Endometrial microvascular endothelial cells (primary cell): ENCODE results near the gene ANKRD63. TPM values are rescaled to one million over a fixed set of nuclear protein-coding genes. Genes with fewer than 3 reads are reported as not detected.

Source experiments
- in situ Hi-C: cut with HindIII; loops from 2 replicates; pipeline ENCODE4 v1.10.0; 2017; ENCODE audit warnings: low sequenced_read_pairs, low pct_unique_long_range_greater_than_20kb; ENCODE audit errors: inconsistent ontology term
- total RNA-seq: library from RNA; depleted of rRNA; stranded (reverse); fragments of >200 nt; gene quantifications from one replicate; pipeline ENCODE4 v1.2.3, GENCODE V29; 2015; ENCODE audit errors: inconsistent ontology term

ANKRD63 gene
- total RNA-seq: not detected

DNA sequence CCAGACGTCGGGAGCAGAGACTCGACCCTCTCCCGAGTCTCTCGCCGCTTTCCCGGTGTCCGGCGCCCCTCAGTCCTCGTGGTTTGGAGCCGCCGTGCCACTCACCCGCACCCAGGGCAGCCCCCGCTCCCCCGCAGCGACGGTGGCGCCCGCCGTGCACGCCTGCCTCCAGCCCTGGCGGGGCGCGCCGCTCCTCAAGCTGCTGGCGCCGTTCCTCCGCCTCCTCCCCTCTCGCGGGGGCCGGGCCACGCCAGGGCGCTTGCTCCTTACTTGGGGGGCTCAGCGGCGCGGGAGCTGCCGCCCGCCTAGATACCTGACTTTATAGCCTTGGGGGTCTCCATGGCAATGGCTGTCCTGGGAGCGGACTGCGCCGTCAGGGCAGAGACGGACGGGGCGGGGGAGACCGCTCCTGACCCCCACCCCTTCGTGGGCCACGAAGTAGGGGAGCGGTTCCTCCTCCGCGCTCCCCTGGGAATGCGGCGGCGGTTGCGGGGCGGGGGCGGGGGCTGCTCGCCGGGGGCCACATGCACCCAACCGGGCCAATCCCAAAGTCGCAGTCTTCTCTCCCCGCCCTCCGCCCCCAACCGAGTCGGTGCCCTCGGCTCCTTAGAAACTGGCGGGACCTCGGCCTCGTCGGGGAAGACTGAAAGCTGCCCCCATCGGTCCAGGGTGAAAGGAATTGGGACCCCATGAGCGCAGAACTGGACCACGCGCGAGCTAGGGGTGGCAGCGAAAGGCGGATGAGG is at the start of gene ANKRD63:
Gene ANKRD63 (minus strand): TSS at position 196 of the 746 bp plus-strand sequence. CDS start 478 bp downstream, outside the sequence.
- in situ Hi-C loops: no loop called here

- in situ Hi-C loops: no loop called here
Measured at GRCh38 chr15:40332113-40332781, 49.4 kb upstream of the ANKRD63 start.

- in situ Hi-C loops: no loop called here
Measured at GRCh38 chr15:40331637-40332036, 48.8 kb upstream of the ANKRD63 start.

DNA sequence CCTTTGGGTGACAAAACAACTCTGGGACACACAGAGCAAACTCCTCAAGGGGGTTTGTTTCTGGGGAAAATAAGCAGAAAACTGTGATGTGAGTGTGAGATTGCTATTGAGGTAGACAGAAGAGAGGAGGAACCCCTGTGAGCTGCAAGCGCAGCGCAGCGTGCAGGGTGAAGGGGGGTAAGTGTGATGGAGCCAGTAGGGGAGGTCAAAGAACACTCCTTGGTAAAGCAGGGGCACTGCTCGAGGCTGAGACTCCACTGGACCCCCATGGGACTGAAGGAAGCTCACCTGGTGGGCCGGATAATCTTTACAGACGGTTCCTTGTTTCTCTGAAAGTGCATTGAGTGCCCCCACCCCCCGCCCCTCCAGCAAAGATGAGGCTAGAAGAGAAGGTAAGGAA is 48.2 kb upstream of the ANKRD63 start:
- in situ Hi-C loops: no loop called here

DNA sequence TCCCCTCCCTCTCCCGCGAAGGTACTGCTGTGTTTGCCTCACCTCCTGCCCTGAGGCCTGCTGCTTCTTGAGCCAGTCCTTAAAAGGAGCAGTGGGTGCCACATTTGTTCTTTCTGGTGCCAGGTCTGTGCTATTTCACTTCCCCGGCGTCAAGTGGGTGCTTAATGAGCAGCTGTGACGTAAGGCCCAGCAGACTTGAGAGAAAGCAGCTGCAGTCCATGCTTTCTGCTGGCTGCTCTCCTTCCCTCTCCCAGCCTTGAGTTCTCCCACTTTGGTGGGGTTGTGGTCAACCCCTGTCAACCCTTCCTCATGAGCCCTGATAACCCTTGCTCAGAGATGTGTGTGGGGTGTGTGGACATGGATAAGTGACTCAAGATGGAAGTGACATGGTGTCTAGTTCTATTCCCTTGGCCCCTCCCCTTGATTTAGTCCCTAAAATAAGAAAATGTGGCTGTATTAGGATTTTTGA is 47.5 kb upstream of the ANKRD63 start:
- in situ Hi-C loops: no loop called here

GRCh38 chr15:40329804-40330203 is 46.9 kb upstream of the ANKRD63 start:
- in situ Hi-C loops: no loop called here

DNA sequence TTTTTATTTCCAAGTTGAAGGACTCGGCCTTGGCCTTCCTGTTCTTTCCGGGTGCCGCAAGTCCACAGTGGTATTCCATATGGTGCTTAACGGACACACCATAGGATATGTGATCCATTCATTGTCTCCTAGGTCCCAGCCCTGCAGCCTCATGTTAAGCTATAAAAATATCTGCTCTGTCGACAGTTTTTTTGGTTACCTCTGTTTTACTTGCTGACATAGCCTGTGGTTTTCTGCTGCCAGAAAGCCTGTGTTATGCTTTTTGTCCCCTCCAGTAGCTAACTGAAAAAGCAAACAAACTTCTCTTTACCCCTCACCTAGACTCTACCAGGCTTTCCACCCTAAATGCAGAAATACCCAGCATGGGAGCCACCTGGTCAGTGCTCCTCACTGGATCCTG is 45.9 kb upstream of the ANKRD63 start:
- in situ Hi-C loops: no loop called here

GRCh38 chr15:40328176-40328575 is 45.3 kb upstream of the ANKRD63 start:
- in situ Hi-C loops: no loop called here

DNA sequence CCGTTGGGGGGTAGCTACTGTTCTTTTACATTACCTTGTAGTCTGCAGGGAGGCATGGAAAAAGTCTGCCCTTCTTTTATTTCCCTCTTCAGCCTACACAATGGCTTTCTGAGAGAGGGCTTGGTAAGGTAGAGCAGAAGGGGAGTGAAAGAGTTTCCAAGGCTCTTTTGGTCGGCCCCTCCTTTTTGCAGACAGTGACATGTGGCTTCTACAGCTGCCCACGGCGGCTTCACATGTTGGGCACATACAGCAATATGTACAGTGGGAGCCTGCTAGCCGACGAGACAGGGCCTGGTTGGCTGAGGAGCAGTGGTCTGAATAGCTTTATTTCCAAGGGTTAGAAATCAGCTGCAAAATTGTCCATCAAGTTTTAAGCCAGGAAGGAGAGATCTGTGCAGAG is 44.6 kb upstream of the ANKRD63 start:
- in situ Hi-C loops: no loop called here

- in situ Hi-C loops: no loop called here
Measured at GRCh38 chr15:40325700-40326099, 42.8 kb upstream of the ANKRD63 start.

DNA sequence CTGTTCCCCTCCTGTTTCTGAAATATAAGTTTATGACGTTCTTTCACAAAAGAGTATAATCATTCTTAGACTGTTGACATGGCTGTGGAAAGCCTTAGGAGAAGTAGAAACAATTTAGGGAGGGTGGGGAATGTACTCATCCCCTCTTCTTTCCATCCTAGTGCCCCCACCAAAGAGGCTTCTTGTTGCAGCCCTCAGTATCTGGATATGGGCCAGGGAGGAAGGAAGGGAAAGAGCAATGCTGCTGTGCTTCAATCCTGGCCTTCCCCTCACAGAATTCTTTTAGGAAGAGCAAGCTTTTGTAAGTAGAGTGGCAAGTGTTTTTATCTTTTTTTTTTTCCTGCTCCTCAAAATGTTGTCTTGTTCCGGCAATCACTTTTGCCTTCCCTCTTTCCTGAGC is 42.3 kb upstream of the ANKRD63 start:
- in situ Hi-C loops: no loop called here

GRCh38 chr15:40323953-40324937 is 41.4 kb upstream of the ANKRD63 start:
- in situ Hi-C loops: no loop called here

DNA sequence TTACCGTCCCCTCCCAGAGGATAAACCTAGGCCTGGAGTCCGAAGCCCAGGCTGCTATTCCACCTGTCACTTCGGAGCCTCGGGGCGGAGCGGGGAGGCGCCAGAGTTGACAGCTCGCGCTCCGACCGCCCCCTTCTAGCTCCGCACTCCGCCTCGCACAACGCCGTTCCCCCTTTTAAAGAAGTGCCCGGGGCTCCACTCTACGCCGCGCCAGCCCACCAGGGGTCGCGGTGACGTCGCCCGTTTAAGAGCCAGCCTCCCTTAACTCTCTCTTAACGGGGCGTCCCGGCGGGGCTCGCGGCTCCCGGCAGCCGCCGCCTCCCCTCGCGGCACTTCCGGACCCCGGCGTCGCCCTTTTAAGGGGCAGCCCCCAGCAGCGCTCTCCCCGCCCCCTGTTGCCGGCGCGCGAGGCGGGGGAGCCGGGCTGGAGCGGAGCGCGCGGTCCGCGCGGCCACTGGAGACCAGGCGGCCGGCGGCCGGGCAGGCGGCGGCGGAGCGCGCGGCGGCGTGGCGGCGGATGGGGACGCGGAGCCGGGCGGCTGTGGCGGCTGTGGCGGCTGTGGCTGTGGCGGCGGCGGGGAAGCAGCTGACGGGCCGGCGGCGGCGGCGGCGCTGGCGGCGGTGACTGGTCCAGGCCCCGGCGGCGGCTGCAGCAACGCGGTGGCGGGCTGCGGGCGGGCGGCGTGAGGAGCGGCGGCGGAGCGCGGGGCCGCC is 40.5 kb upstream of the ANKRD63 start, which contains the start of gene INAFM2:
Gene INAFM2 (plus strand): TSS at position 454 of the 714 bp plus-strand sequence. CDS start 364 bp downstream, outside the sequence.
- in situ Hi-C loops: no loop called here

GRCh38 chr15:40322531-40323238 is 39.8 kb upstream of the ANKRD63 start:
- in situ Hi-C loops: no loop called here

- in situ Hi-C loops: no loop called here
Measured at GRCh38 chr15:40320931-40321371, 38.1 kb upstream of the ANKRD63 start.

GRCh38 chr15:40320409-40320808 is 37.5 kb upstream of the ANKRD63 start:
- in situ Hi-C loops: no loop called here

DNA sequence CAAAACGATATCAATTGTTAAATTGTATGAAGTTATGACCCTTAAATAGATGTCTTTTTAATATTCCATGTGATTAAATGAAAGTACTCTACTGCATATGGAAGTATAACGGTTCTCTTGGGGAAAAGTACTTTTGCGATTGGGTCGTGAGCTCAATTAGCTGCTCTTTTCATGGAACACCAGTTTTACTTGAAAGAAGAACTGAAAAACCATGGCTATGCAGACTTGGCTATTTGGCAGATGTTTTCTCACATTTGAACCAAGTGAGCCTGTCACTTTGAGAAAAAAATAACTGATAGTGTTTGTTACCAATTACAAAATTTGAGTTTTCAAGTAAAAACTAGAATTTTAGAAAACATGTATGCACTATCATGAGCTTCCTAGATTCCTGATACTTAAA is 34.7 kb upstream of the ANKRD63 start:
- in situ Hi-C loops: no loop called here

DNA sequence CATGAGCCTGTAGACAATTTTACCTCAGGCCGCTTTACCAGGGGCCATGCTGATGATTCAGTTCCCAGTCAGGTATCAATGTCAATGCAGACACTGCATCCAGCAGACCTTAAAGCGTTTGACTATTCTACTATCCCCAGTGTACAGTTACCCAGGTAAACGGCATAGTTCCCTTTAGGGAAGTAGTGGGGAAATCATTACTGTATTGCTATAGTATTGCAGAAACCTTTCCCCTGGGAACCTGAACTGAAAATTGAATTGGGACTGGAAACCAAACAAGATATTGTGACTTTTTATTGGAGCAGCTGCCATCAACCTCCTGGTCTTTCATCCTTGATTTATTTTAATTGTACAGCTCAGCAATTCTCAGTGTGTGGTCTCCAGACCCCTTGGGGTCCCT is 34.1 kb upstream of the ANKRD63 start:
- in situ Hi-C loops: no loop called here
